Keratinocyte (primary cell): ENCODE measurements around the gene CEP85.

Experiments used
- CTCF ChIP-seq, 3 experiments: IDR thresholded peaks in 1 of 3; conservative IDR thresholded peaks in 1 of 3; optimal IDR thresholded peaks in 1 of 3; 2 replicates in 2 of 3; 3 replicates in 1 of 3; pipeline versions ENCODE3 to v1.5.1; 2011; ENCODE audit warnings: low read length in 3 of 3, mild to moderate bottlenecking in 3 of 3, moderate library complexity in 2 of 3, control low read depth in 1 of 3, inconsistent platforms in 1 of 3; ENCODE audit not compliant: insufficient read depth in 2 of 3; ENCODE audit errors: extremely low read depth in 1 of 3
- EZH2 ChIP-seq: IDR thresholded peaks from one replicate; pipeline ENCODE4 v1.6.1; 2012; ENCODE audit warnings: inconsistent platforms, mild to moderate bottlenecking, low read length, moderate library complexity

- TF ChIP-seq CTCF (optimal IDR thresholded peaks at IDR 0.05 in 1 of 3, IDR thresholded peaks at IDR 0.05 in 1 of 3, conservative IDR thresholded peaks at IDR 0.05 in 1 of 3; ENCODE audit: extremely low read depth in 1 of 3, insufficient read depth in 2 of 3, low read length in 3 of 3) (no peak), EZH2 (no peak)
These were observed 68.9 kb downstream of the CEP85 start for GRCh38 chr1:26302733-26303405.
